ENCODE measurements around the gene DIPK1B. TPM values are rescaled to one million over a fixed set of nuclear protein-coding genes. Genes with fewer than 3 reads are reported as not detected.
A peak's percentile ranks its signal among the peaks of the same experiment; 100 is the strongest.

The DIPK1B gene
- total RNA-seq, 1 donor from 2014 or later: 52.9 TPM

GRCh38 chr9:136732444-136733178, 20.2 kb downstream of the DIPK1B start:
- peaks cover 17% of the 10 kb centered on the region for H3K27me3 Mint-ChIP-seq
- DNase-seq (ENCODE audit: low spot score, unreplicated experiment): no peak
- H3K36me3 Mint-ChIP-seq (ENCODE audit: insufficient read depth): no peaks in the 10 kb centered on the region
- H3K9me3 Mint-ChIP-seq (ENCODE audit: low read depth): no peaks in the 10 kb centered on the region
- peaks cover 1% of the 10 kb centered on the region for H3K4me1 Mint-ChIP-seq (ENCODE audit: low read depth)
- peak overlapping the region; percentile 2 for H3K27ac Mint-ChIP-seq
- H3K4me3 Mint-ChIP-seq (ENCODE audit: low read depth): no peak overlapping the region
- TF ChIP-seq CTCF (IDR thresholded peaks at IDR 0.05; ENCODE audit: unreplicated experiment): no peak

GRCh38 chr9:136733611-136734010, 21.2 kb downstream of the DIPK1B start:
- Mint-ChIP-seq H3K4me3 (ENCODE audit: low read depth) (no peak overlapping the region), H3K4me1 (ENCODE audit: low read depth) (peaks cover 1% of the 10 kb centered on the region), H3K9me3 (ENCODE audit: low read depth) (no peaks in the 10 kb centered on the region)

GRCh38 chr9:136734837-136735496, 22.6 kb downstream of the DIPK1B start:
- no peaks in the 10 kb centered on the region for H3K9me3 Mint-ChIP-seq (ENCODE audit: low read depth)

More at GRCh38 chr9:136733611-136734010, 21.2 kb downstream of the DIPK1B start:
- TF ChIP-seq CTCF (IDR thresholded peaks at IDR 0.05; ENCODE audit: unreplicated experiment): no peak
- Mint-ChIP-seq H3K27me3 (peaks cover 21% of the 10 kb centered on the region), H3K36me3 (ENCODE audit: insufficient read depth) (no peaks in the 10 kb centered on the region), H3K27ac (peak overlapping the region; percentile 37)
- DNase-seq (ENCODE audit: low spot score, unreplicated experiment): no peak

GRCh38 chr9:136735812-136736480, 23.6 kb downstream of the DIPK1B start:
- H3K9me3 Mint-ChIP-seq (ENCODE audit: low read depth): no peaks in the 10 kb centered on the region
- H3K27me3 Mint-ChIP-seq: peaks cover 23% of the 10 kb centered on the region
- DNase-seq (ENCODE audit: low spot score, unreplicated experiment): no peak
- peaks cover 1% of the 10 kb centered on the region for H3K4me1 Mint-ChIP-seq (ENCODE audit: low read depth)
- H3K4me3 Mint-ChIP-seq (ENCODE audit: low read depth): no peak overlapping the region
- H3K27ac Mint-ChIP-seq: no peak overlapping the region
- no peaks in the 10 kb centered on the region for H3K36me3 Mint-ChIP-seq (ENCODE audit: insufficient read depth)
- no peak for TF ChIP-seq CTCF (IDR thresholded peaks at IDR 0.05; ENCODE audit: unreplicated experiment)

More at GRCh38 chr9:136734837-136735496, 22.6 kb downstream of the DIPK1B start:
- Mint-ChIP-seq H3K27ac (no peak overlapping the region), H3K4me1 (ENCODE audit: low read depth) (peaks cover 1% of the 10 kb centered on the region), H3K4me3 (ENCODE audit: low read depth) (no peak overlapping the region), H3K36me3 (ENCODE audit: insufficient read depth) (no peaks in the 10 kb centered on the region), H3K27me3 (peaks cover 24% of the 10 kb centered on the region)
- DNase-seq (ENCODE audit: low spot score, unreplicated experiment): no peak
- no peak for TF ChIP-seq CTCF (IDR thresholded peaks at IDR 0.05; ENCODE audit: unreplicated experiment)

GRCh38 chr9:136738960-136739359, 26.6 kb downstream of the DIPK1B start:
- no peaks in the 10 kb centered on the region for H3K36me3 Mint-ChIP-seq (ENCODE audit: insufficient read depth)
- no peak for TF ChIP-seq CTCF (IDR thresholded peaks at IDR 0.05; ENCODE audit: unreplicated experiment)
- no peak overlapping the region for H3K4me3 Mint-ChIP-seq (ENCODE audit: low read depth)
- H3K9me3 Mint-ChIP-seq (ENCODE audit: low read depth): no peaks in the 10 kb centered on the region
- H3K4me1 Mint-ChIP-seq (ENCODE audit: low read depth): no peaks in the 10 kb centered on the region
- DNase-seq (ENCODE audit: low spot score, unreplicated experiment): no peak
- peaks cover 18% of the 10 kb centered on the region for H3K27me3 Mint-ChIP-seq
- H3K27ac Mint-ChIP-seq: no peak overlapping the region

Data from progenitor cell of endocrine pancreas (in vitro differentiated cells).